Left lung (tissue), 10 donors: ENCODE data around the gene SKAP2. TPM values are rescaled to one million over a fixed set of nuclear protein-coding genes. Genes with fewer than 3 reads are reported as not detected.

Source experiments
- ATAC-seq: fragments of 200-7000 bp; cut with Tn5 transposase; one replicate; pipeline ENCODE4 v1.9.1; 2020; ENCODE audit warnings: moderate library complexity
- DNase-seq, 4 donors: peaks; one replicate each; pipeline ENCODE4 v3.0.0-alpha.2; 2013 to 2020
- H3K27ac ChIP-seq, 2 donors: fragments of 200-600 bp; sonication (generic) in 1 of 2; one replicate each; pipeline versions ENCODE4 v1.5.0 to v1.8.0; 2020 to 2021
- H3K27me3 ChIP-seq, 2 donors: fragments of 200-600 bp; sonication (generic) in 1 of 2; one replicate each; pipeline versions ENCODE4 v1.5.0 to v1.8.0; 2020 to 2021
- H3K36me3 ChIP-seq, 2 donors: fragments of 200-600 bp; sonication (generic) in 1 of 2; one replicate each; pipeline versions ENCODE4 v1.5.0 to v1.8.0; 2020 to 2021
- H3K4me1 ChIP-seq, 2 donors: fragments of 200-600 bp; one replicate each; pipeline ENCODE4 v1.8.0; 2021
- H3K4me3 ChIP-seq, 2 donors: fragments of 200-600 bp; sonication (generic) in 1 of 2; one replicate each; pipeline versions ENCODE4 v1.5.0 to v1.8.0; 2020 to 2021; ENCODE audit warnings: mild to moderate bottlenecking in 1 of 2
- H3K9me3 ChIP-seq, 2 donors: fragments of 200-600 bp; sonication (generic) in 1 of 2; one replicate each; pipeline versions ENCODE4 v1.5.0 to v1.8.0; 2020 to 2021
- CTCF ChIP-seq, 2 donors: fragments of 200-600 bp; sonication (generic) in 1 of 2; IDR thresholded peaks; one replicate each; pipeline versions ENCODE4 v1.5.0 to v1.8.0; 2021; ENCODE audit warnings: antibody characterized with exemption in 2 of 2
- intact Hi-C, 2 donors: fragments of 100-400 bp; cut with DNase I; formaldehyde crosslinking; loops; one replicate each; pipeline versions ENCODE4 v1.11.2 to v1.14.2; 2022
- polyA plus RNA-seq, 6 donors: library from polyadenylated mRNA; unstranded; fragments of 120-200 nt; gene quantifications; one replicate each; pipeline ENCODE4 v1.2.1, GENCODE V29; 2013; ENCODE audit not compliant: insufficient read length in 6 of 6
- total RNA-seq, 2 donors: library from RNA; stranded (reverse); fragmentation: NEBNext Ultra II Directional; extraction: Animal tissue kit (Norgen Biotek cat#: 25700); gene quantifications; one replicate each; pipeline ENCODE4 v1.2.1, GENCODE V29; 2021
- donor health status: DM: no; HTN: yes; CAD: no.
- donor health status: DM: no; HTN: no; CAD: no.

Gene SKAP2
- total and polyA plus RNA-seq, 8 donors = 43.5 to 61.0 (median 47.2) TPM

GRCh38 chr7:26646336-26647048, 217.9 kb downstream of the SKAP2 start:
- no peak for ATAC-seq
- H3K27ac ChIP-seq = no peak overlapping the region
- H3K9me3 ChIP-seq = no peaks in the 10 kb centered on the region
- intact Hi-C loops = no loop called here
- no peaks in the 10 kb centered on the region for H3K36me3 ChIP-seq
- TF ChIP-seq CTCF (IDR thresholded peaks at IDR 0.05) = no peak
- no peak overlapping the region for H3K4me3 ChIP-seq
- H3K4me1 ChIP-seq = no peaks in the 10 kb centered on the region
- no peak for DNase-seq
- no peaks in the 10 kb centered on the region for H3K27me3 ChIP-seq

GRCh38 chr7:26645121-26645520, 219.3 kb downstream of the SKAP2 start:
- no peak for TF ChIP-seq CTCF (IDR thresholded peaks at IDR 0.05)
- Histone ChIP-seq H3K36me3 (no peaks in the 10 kb centered on the region), H3K4me3 (no peak overlapping the region), H3K27ac (no peak overlapping the region), H3K27me3 (no peaks in the 10 kb centered on the region), H3K9me3 (no peaks in the 10 kb centered on the region), H3K4me1 (no peaks in the 10 kb centered on the region)
- DNase-seq = no peak
- intact Hi-C loops = no loop called here
- ATAC-seq = no peak

GRCh38 chr7:26642416-26642815, 222.0 kb downstream of the SKAP2 start:
- no peaks in the 10 kb centered on the region for H3K9me3 ChIP-seq
- intact Hi-C loops = no loop called here
- DNase-seq (no peak), ATAC-seq (no peak)
- no peaks in the 10 kb centered on the region for H3K36me3 ChIP-seq
- H3K27ac ChIP-seq = no peak overlapping the region
- no peak for TF ChIP-seq CTCF (IDR thresholded peaks at IDR 0.05)
- H3K4me3 ChIP-seq = no peak overlapping the region
- H3K4me1 ChIP-seq = no peaks in the 10 kb centered on the region
- H3K27me3 ChIP-seq = no peaks in the 10 kb centered on the region

GRCh38 chr7:26639695-26640094, 224.7 kb downstream of the SKAP2 start:
- DNase-seq (no peak), ATAC-seq (no peak)
- Histone ChIP-seq H3K4me3 (no peak overlapping the region), H3K27me3 (no peaks in the 10 kb centered on the region), H3K36me3 (no peaks in the 10 kb centered on the region), H3K9me3 (no peaks in the 10 kb centered on the region), H3K27ac (no peak overlapping the region), H3K4me1 (no peaks in the 10 kb centered on the region)
- no peak for TF ChIP-seq CTCF (IDR thresholded peaks at IDR 0.05)
- intact Hi-C loops = no loop called here

- no peak overlapping the region for H3K27ac ChIP-seq
- no peak for TF ChIP-seq CTCF (IDR thresholded peaks at IDR 0.05)
- DNase-seq (no peak), ATAC-seq (no peak)
- intact Hi-C loops = no loop called here
- H3K4me1 ChIP-seq = no peaks in the 10 kb centered on the region
- no peaks in the 10 kb centered on the region for H3K27me3 ChIP-seq
- H3K36me3 ChIP-seq = no peaks in the 10 kb centered on the region
- H3K9me3 ChIP-seq = no peaks in the 10 kb centered on the region
- no peak overlapping the region for H3K4me3 ChIP-seq
Measured at GRCh38 chr7:26639111-26639510, 225.3 kb downstream of the SKAP2 start.
